Stimulated activated CD4-positive, alpha-beta T cell treated with anti-CD3 and anti-CD28 coated beads, TNF-alpha, amount 100 ng/mL, for 1 hour (primary cell): ENCODE data around the gene SOX4.
"Not testable (repeated sequence)": the region's sequence is repeated elsewhere in the genome, so short reads cannot be mapped to it uniquely, and the experiment has no call there.

ENCODE experiments used
- DNase-seq, 3 donors: peaks; one replicate each; pipeline ENCODE4 v3.0.0-alpha.2; 2020; ENCODE audit warnings: low read depth in 3 of 3, low spot score in 1 of 3

SOX4 gene

DNA sequence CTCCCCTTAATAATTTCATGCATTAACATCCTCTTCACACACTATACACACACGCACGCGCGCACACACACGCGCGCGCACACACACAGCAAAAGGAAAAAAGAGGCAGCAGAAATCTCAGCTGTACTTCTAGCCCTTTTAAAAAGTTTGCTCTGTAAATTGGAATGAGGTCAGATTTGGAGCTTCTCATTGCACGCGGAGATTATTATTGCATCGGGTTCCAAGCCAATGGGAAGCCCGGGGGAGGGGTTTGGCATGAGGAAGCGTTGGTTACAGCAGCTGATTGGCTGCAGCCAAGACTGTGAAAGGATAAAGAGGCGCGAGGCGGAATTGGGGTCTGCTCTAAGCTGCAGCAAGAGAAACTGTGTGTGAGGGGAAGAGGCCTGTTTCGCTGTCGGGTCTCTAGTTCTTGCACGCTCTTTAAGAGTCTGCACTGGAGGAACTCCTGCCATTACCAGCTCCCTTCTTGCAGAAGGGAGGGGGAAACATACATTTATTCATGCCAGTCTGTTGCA, at the start of gene SOX4:
Gene SOX4 (plus strand): TSS at position 340 of the 515 bp plus-strand sequence. CDS start 784 bp downstream, outside the sequence.
- DNase-seq, result peak in 2 of 3 donors; percentile 30

DNA sequence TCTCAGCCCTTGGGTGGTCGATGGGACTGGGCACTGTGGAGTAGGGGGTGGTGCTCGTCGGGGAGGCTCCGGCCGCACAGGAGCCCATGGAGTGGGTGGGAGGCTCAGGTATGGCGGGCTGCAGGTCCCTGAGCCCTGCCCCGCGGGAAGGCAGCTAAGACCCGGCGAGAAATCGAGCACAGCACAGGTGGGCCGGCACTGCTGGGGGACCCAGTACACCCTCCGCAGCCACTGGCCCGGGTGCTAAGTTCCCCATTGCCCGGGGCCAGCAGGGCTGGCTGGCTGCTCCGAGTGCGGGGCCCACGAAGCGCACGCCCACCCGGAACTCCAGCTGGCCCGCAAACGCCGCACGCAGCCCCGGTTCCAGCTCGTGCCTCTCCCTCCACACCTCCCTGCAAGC, 41.3 kb upstream of the SOX4 start:
- not testable (repeated sequence) for DNase-seq

- no peak for DNase-seq
These were observed 39.3 kb upstream of the SOX4 start for GRCh38 chr6:21554286-21554685.

- no peak for DNase-seq
These were observed 38.4 kb upstream of the SOX4 start for GRCh38 chr6:21555197-21555596.

- no peak for DNase-seq
These were observed 37.0 kb upstream of the SOX4 start for GRCh38 chr6:21556511-21556910.

GRCh38 chr6:21556968-21557721, 36.4 kb upstream of the SOX4 start:
- DNase-seq, result no peak

- DNase-seq, result no peak
These were observed 34.3 kb upstream of the SOX4 start for GRCh38 chr6:21559238-21559637.

DNA sequence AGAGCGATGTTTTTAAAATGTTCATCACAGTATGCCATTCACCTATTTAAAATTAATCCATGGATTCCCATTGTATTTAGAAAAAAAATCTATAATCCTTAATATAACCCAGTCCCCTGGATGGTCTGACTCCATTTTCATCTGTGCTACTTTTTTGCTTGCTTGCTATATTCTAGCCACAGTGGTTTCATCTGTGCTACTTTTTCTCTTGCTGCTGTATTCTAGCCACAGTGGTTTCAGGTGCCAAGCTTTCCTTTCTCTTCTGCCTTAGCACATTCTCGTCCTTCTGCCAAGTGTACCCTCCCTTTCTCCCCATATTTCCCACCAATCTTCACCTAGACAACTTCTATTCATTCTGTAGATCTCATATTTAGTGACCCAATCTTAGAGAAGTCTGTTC, 33.3 kb upstream of the SOX4 start:
- no peak for DNase-seq

DNA sequence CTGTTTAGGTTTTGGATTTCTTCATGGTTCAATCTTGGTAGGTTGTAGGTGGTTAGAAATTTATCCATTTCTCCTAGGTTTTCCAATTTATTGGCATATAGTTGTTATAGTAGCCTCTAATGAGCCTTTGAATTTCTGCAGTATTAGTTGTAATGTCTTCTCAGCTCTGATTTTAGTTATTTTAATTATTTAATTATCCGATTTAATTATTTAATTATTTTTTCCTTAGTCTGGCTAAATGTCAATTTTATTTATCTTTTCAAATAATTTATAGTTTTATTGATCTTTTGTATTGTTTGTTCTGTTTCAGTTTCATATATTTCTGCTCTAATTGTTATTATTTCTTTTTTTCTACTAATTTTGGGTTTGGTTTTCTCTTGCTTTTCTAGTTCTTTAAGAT, 28.1 kb upstream of the SOX4 start:
- DNase-seq, result no peak

DNA sequence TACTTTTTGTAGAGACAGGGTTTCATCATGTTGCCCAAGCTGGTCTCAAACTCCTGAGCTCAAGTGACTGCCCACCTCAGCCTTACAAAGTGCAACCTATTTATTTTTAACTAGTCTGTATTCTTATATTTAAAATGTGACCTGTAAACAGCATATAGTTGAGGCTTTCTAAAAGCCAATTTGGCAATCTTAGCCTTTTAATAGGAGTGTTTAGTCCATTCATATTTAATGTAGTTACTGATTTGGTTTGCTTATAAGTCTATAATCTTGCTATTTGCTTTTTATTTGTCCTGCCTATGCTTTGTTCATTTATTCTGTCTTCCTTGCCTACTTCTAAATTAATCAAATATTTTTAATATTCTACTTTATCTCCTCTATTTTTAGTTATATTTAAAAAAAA, 15.0 kb upstream of the SOX4 start:
- DNase-seq, result no peak

DNA sequence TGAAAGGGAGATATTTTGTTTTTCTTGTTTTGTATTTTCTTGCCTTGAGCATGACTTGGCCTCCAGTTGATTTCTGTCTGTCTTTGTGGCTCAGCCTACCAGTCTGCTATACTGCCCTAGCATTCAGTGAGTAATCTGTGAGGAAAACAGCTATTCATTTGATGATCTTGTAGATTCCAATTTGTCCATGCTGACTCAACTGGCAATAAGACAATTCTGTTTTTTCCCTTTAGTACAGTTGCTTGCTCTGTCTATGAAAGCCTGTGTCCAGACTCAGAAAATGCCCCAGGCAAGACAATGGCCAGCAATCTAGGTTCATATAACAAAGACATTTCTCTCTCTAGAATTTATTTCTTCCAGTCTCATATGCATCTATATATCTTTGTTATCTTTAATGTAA, 10.9 kb upstream of the SOX4 start:
- no peak for DNase-seq

DNA sequence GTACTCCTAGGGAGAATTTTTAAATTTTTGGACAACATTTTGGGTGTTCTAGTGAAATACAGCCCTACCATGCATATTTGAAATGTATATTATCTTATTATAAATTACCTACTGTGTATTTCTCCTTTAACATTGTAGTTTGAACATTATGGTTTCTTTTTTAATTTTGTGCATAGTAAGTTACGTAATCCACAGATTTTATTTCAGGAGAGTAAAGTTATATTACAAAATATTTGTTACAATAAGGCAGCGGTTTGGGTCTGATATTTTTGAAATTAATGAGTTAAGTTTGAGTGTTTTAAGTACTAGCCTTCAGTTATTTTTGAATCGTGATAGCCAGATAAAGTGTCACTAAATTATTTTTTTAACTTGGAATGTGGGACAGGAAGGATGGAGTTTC, 7.3 kb upstream of the SOX4 start:
- no peak for DNase-seq

DNA sequence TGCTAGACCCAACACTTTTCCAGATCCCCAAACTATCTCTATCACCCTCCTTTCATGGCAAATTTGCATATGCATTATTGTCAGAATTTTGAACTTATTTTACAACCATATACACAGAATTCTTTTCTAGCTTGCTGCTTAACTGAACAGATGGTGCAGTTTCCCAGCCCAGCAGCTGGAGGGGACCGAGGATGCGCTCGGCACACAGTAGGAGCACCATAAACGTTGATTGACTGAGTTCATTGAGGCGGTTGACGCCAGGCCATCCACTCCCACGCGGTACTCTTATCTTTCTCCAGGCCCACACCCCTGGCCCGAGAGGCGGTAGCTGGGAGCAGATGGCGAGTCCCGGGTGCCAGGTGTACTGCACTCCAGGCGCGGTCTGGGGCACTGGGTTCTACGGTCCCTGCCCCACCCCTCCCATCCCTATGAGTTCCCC, 6.8 kb upstream of the SOX4 start:
- no peak for DNase-seq

GRCh38 chr6:21587179-21587960, 6.2 kb upstream of the SOX4 start:
- DNase-seq, result no peak

DNA sequence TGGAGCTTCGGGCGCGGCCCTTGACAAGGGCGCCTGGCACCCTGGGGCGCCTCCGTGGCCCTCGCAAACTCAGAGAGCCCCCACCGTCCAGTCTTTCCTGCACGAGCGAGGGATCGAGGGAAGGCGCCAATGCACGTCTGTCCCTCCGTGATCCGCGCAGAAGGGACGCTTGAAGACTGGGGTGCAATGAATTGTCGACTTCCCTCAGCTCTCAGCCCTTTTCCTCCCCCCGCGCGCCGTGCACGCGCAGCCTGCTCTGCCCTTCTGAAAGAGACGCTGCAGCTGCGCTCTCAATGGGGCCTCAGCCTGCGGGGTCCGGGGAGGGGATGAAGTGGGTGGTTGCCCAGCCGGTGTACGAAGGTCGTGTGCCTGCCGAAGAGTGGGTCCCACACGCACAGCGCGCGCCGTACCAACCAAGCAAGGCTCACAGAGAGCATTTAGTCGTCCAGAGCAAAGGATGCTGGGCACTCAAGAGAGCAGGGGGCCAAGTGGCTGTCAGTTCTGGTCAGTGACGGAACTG, 5.5 kb upstream of the SOX4 start:
- no peak for DNase-seq

DNA sequence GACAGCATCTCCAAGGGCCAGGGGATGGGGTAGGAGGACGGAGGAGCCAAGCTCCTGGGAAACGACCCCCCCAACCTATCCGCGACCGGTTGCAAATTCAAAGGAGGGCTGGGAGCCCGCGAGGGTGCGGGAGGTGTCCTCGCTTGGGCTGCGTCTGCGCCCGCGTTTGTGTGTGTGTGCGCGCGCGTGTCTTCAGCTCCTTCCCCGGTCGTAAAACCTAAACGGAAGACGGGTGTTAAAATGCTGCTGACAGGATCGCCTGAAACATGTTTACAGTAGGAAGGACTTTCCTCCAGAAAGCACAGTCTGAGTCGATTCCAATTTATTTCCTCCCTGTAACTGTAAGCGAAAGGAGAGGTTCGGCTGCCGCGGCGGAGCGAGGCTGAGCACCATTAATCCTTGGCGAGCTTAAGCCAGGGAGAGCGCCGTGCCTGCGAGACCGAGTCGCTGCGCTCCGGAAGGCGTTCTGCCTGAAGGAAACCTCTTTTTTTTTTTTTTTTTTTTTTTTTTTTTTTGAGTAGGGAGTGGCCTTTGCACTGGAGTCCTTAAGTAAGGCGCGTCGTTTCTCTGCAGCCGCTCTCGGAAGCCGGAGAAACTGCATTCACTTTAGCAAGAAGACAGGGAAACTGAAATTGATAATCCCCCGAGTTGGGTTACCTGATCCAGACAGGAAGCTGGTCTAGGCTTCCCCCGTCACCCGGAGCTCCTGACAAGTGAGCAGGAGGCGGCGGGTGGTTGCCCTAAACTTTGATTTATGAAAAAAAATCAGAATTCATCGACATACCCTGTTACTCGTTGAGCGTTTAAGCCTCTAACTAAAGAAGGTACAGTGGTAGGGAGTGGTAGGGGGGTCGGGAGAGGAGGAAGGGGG, 4.8 kb upstream of the SOX4 start:
- no peak for DNase-seq

- peak in 2 of 3 donors; percentile 45 to 76 for DNase-seq
These were observed 3.9 kb upstream of the SOX4 start for GRCh38 chr6:21589352-21590345.

GRCh38 chr6:21590346-21590745, 3.2 kb upstream of the SOX4 start:
- no peak for DNase-seq

DNA sequence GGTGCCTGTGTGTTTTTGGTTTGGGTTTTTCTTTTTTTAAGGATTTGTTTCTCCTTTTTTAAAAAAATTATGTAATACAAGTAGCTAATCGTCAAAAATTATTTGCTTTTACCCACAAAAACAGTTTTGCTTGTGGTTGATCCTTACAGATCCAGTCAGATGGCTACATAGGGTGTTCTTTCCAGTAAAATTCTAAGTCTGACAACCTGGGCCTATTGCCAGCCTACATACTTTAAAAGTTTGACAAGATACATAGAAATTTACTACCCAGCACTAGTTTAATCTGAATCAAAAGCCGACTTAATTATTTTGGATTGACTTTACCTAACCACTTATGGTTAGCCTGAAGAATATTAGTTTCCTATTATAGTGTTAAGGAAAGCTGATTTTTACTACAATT, 2.1 kb upstream of the SOX4 start:
- no peak for DNase-seq

- no peak for DNase-seq
These were observed 598 bp upstream of the SOX4 start for GRCh38 chr6:21592953-21593352.
